ACC112 (cell line): ENCODE results near the gene BLNK.

Source experiments
- H2AFZ ChIP-seq: fragments of 200-600 bp; sonication (generic); one replicate; pipeline ENCODE4 v1.6.0; 2017; ENCODE audit warnings: antibody characterized with exemption, low read length; ENCODE audit not compliant: unreplicated experiment
- H3K27ac ChIP-seq: fragments of 200-600 bp; sonication (generic); 2 replicates; pipeline ENCODE4 v1.5.1; 2014; ENCODE audit warnings: low read depth, mild to moderate bottlenecking, antibody characterized with exemption, low read length, moderate library complexity
- H3K27me3 ChIP-seq: fragments of 200-600 bp; sonication (generic); 2 replicates; pipeline ENCODE4 v1.6.1; 2014; ENCODE audit warnings: mild to moderate bottlenecking, antibody characterized with exemption, low read length, moderate library complexity, mixed read lengths; ENCODE audit not compliant: insufficient read depth
- H3K36me3 ChIP-seq: fragments of 200-600 bp; sonication (generic); 2 replicates; pipeline ENCODE4 v1.6.1; 2016; ENCODE audit warnings: mild to moderate bottlenecking, antibody characterized with exemption, low read length, moderate library complexity, mixed read lengths; ENCODE audit not compliant: insufficient read depth
- H3K4me1 ChIP-seq: fragments of 200-600 bp; sonication (generic); one replicate; pipeline ENCODE4 v1.6.1; 2016; ENCODE audit warnings: low read length, mixed read lengths; ENCODE audit not compliant: insufficient read depth, unreplicated experiment, control insufficient read depth
- H3K4me3 ChIP-seq: fragments of 200-600 bp; sonication (generic); 2 replicates; pipeline ENCODE4 v1.5.1; 2014; ENCODE audit warnings: mild to moderate bottlenecking, low read depth, low read length
- H3K79me2 ChIP-seq: fragments of 200-600 bp; sonication (generic); one replicate; pipeline ENCODE4 v1.6.0; 2016; ENCODE audit warnings: low read length; ENCODE audit not compliant: control insufficient read depth, unreplicated experiment, insufficient read depth

Gene BLNK

GRCh38 chr10:96304230-96304629, 32.9 kb upstream of the BLNK start, which contains the start of gene DNTT:
DNTT (plus strand) TSS chr10:96304434; CDS start chr10:96304498, 64 bp downstream.
- H2AFZ ChIP-seq, result no peak within 1 kb of the TSS
- H3K36me3 ChIP-seq, result no peaks in the 10 kb centered on the region
- no peaks in the 10 kb centered on the region for H3K79me2 ChIP-seq
- peaks cover 73% of the 10 kb centered on the region for H3K27me3 ChIP-seq
- no peak within 1 kb of the TSS for H3K27ac ChIP-seq
- H3K4me1 ChIP-seq, result no peaks in the 10 kb centered on the region
- H3K4me3 ChIP-seq, result no peak within 1 kb of the TSS

GRCh38 chr10:96301616-96302015, 30.2 kb upstream of the BLNK start:
- H2AFZ ChIP-seq, result no peak overlapping the region
- no peaks in the 10 kb centered on the region for H3K4me1 ChIP-seq
- no peak overlapping the region for H3K27ac ChIP-seq
- H3K79me2 ChIP-seq, result no peaks in the 10 kb centered on the region
- H3K4me3 ChIP-seq, result no peak overlapping the region
- H3K36me3 ChIP-seq, result no peaks in the 10 kb centered on the region
- peaks cover 92% of the 10 kb centered on the region for H3K27me3 ChIP-seq

- Histone ChIP-seq H3K27me3 (peaks cover 87% of the 10 kb centered on the region), H3K79me2 (no peaks in the 10 kb centered on the region), H3K27ac (no peak overlapping the region), H2AFZ (no peak overlapping the region), H3K36me3 (no peaks in the 10 kb centered on the region), H3K4me1 (no peaks in the 10 kb centered on the region), H3K4me3 (no peak overlapping the region)
These were observed 28.0 kb upstream of the BLNK start for GRCh38 chr10:96299383-96299782.

GRCh38 chr10:96298362-96298761, 27.0 kb upstream of the BLNK start:
- H3K4me3 ChIP-seq, result no peak overlapping the region
- peaks cover 87% of the 10 kb centered on the region for H3K27me3 ChIP-seq
- no peaks in the 10 kb centered on the region for H3K36me3 ChIP-seq
- no peak overlapping the region for H3K27ac ChIP-seq
- H2AFZ ChIP-seq, result no peak overlapping the region
- no peaks in the 10 kb centered on the region for H3K4me1 ChIP-seq
- H3K79me2 ChIP-seq, result no peaks in the 10 kb centered on the region

GRCh38 chr10:96297486-96297885, 26.1 kb upstream of the BLNK start:
- no peaks in the 10 kb centered on the region for H3K79me2 ChIP-seq
- H2AFZ ChIP-seq, result no peak overlapping the region
- H3K4me1 ChIP-seq, result no peaks in the 10 kb centered on the region
- no peaks in the 10 kb centered on the region for H3K36me3 ChIP-seq
- H3K27ac ChIP-seq, result no peak overlapping the region
- H3K27me3 ChIP-seq, result peaks cover 80% of the 10 kb centered on the region
- H3K4me3 ChIP-seq, result no peak overlapping the region

- Histone ChIP-seq H3K36me3 (no peaks in the 10 kb centered on the region), H3K79me2 (no peaks in the 10 kb centered on the region), H2AFZ (no peak overlapping the region), H3K4me3 (no peak overlapping the region), H3K27me3 (peaks cover 75% of the 10 kb centered on the region), H3K4me1 (no peaks in the 10 kb centered on the region), H3K27ac (no peak overlapping the region)
These were observed 24.1 kb upstream of the BLNK start for GRCh38 chr10:96295475-96295874.

- Histone ChIP-seq H3K27me3 (peaks cover 63% of the 10 kb centered on the region), H3K36me3 (no peaks in the 10 kb centered on the region), H3K27ac (no peak overlapping the region), H3K79me2 (no peaks in the 10 kb centered on the region), H2AFZ (no peak overlapping the region), H3K4me3 (no peak overlapping the region), H3K4me1 (no peaks in the 10 kb centered on the region)
These were observed 21.9 kb upstream of the BLNK start for GRCh38 chr10:96292971-96293920.

- no peaks in the 10 kb centered on the region for H3K79me2 ChIP-seq
- H3K27me3 ChIP-seq, result peaks cover 45% of the 10 kb centered on the region
- H3K4me3 ChIP-seq, result no peak overlapping the region
- no peaks in the 10 kb centered on the region for H3K36me3 ChIP-seq
- H3K4me1 ChIP-seq, result no peaks in the 10 kb centered on the region
- no peak overlapping the region for H3K27ac ChIP-seq
- no peak overlapping the region for H2AFZ ChIP-seq
These were observed 19.2 kb upstream of the BLNK start for GRCh38 chr10:96290368-96291133.

- Histone ChIP-seq H3K27me3 (peaks cover 34% of the 10 kb centered on the region), H2AFZ (no peak overlapping the region), H3K4me3 (no peak overlapping the region), H3K79me2 (no peaks in the 10 kb centered on the region), H3K27ac (no peak overlapping the region), H3K4me1 (no peaks in the 10 kb centered on the region), H3K36me3 (no peaks in the 10 kb centered on the region)
These were observed 18.0 kb upstream of the BLNK start for GRCh38 chr10:96289218-96289910.

- Histone ChIP-seq H3K27ac (no peak overlapping the region), H3K79me2 (no peaks in the 10 kb centered on the region), H2AFZ (no peak overlapping the region), H3K4me1 (no peaks in the 10 kb centered on the region), H3K27me3 (peaks cover 24% of the 10 kb centered on the region), H3K36me3 (no peaks in the 10 kb centered on the region), H3K4me3 (no peak overlapping the region)
These were observed 16.8 kb upstream of the BLNK start for GRCh38 chr10:96288151-96288621.
